GM04503 (cell line): ENCODE measurements around the gene APC2.
"Not testable (repeated sequence)": the region's sequence is repeated elsewhere in the genome, so short reads cannot be mapped to it uniquely, and the experiment has no call there.

Experiments
- DNase-seq: peaks from one replicate; pipeline ENCODE4 v3.0.0-alpha.2; 2012; ENCODE audit warnings: low read depth

The APC2 gene

DNA sequence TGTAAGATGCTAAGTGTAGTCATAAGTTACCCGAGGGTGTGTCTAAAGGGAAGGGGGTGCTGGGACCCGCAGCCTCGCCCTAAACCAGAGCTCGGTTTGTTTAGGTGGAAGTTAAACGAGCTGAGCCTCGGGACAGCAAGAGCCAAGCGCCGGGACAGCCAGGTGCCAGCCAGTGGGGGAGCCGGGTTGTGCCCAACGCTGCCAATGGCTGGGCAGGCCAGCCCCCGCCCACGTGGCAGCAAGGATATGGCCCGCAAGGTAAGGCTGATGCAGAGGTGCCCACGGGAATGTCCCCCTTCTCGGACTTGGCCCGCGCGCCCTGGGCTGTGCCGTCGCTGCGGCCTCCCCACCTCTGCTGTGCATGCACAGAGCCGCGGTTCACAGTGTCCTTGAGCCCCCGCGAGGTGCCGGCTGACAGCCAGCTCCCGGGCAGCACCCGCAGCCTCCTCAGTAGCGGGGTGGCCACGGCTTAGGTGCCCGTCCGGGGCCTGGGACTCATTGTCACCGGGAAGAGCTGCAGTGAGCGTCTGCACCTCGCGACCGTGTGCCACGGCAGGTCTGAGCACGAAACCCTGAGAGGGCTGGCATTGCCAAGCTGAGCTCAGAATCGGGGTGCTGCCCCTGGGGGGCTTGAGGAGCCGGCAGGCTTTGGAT is 21.1 kb upstream of the APC2 start:
- no peak for DNase-seq

DNA sequence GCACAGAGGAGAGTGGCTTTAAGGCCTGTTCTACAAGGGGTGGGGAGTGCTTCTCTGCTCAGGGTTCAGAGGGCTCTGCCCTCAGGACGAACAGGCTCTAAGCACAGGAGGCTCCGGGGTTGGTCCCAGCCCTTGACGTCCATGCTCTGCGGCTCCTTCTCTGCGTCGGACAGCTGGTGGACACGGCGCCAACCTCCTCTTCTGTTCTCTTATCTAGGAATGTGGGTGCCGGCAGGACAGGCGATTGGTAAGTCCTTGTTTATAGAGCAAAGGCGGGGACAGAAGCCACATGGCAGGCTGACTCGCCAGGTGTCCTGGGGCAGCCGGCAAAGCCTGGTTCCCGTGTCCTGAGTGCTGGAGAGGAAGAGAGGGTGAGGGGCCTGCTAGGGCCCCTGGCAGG is 20.2 kb upstream of the APC2 start:
- no peak for DNase-seq

DNA sequence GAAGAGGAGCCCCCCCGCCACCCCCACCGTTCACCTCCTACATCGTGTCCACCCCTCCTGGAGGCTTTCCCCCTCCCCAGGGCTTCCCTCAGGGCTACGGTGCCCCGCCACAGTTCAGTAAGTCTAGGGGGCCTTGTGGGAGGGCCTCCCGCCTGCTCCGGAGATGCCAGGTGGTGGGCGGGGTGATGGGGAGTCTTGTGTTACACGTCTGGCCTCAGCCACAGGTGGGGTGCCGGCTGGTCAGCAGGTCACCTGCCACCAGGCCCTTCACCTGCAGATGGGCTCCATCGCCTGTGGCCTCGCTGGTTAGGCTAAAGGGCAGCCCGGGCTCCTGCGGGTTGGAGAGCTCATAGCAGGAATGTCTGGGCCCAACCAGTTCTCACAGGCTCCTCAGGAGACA is 19.7 kb upstream of the APC2 start:
- no peak for DNase-seq

DNA sequence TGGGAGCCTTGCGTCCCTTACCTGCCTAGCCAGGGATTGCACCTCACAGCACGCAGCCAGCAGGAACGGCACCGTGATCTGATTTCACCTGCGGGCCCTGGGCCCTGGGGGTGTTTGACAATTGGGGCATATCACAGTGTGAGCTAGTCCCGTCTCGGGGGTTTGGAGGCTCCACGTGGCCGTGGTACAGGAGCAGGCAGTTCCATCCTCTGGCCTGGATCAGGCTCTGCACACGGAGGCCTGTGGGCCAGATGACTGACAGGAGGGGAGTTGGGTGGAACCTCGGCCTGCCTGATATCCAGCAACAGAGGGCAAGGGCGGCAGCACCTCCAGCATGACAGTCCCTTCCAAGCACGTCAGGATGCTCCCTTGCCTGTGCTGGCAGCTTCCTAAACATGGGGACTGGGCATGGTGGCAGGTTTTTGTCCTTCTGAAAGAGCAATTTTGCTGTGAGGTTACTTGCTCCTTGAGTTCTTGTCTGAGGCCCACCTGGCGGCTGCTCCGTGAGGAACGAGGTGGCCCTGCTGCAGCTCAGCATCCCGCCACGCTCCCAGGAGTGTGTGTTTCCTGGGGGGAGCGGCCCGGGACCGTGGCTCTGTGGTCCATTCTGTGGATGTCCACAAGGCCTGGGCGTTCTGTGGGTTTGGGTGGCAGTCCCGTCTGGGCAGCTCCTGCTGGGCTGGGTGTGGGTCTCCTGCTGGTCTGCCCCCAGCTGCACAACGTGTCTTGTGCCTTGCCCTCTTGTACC is 18.0 kb upstream of the APC2 start:
- no peak for DNase-seq

- DNase-seq, result no peak
These were observed 17.4 kb upstream of the APC2 start for GRCh38 chr19:1432507-1432887.

DNA sequence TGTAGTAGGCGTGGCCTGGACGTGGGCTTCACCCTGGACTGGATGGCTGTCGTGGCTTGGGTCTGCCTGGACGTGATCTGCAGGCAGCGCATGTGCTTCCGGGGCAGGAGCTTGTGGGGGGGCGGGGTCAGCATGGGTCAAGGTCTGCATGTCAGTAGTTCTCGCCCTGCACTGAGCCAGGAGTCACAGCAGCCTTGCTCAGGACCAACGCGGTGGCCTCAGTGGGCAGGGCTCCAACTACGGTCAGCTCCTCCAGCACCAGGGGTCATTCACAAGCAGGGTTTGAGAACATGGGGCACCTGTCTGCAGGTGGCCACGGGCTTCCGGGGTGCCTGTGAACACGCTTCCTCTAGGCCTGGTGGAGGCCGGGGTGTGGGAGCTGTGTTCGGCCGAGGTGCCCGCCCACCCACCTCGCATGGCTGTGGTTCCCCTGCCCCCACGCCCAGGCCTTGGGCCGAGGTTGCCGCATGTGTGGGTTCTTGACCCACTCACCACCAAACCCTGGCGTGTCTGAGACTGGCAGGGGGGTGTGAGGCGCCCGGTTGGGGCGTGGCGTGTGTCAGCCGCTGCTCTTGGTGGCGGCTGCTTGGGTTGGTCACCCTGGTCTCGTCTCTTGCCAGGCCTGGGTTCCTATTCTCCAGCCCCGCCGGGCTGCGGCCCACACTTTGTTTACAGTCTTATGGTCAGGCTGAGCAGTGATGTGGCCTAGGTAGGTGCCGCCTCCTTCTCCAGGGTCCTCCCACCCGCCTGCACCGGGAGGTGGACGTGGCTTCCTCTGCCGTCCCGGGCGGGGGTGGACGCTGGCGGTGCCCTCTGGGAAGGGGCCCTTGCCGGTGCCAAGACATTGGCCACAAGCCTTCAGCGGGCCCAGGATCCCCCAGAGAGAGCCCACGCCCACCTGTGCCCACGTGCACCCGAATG is 16.5 kb upstream of the APC2 start:
- DNase-seq, result no peak

DNA sequence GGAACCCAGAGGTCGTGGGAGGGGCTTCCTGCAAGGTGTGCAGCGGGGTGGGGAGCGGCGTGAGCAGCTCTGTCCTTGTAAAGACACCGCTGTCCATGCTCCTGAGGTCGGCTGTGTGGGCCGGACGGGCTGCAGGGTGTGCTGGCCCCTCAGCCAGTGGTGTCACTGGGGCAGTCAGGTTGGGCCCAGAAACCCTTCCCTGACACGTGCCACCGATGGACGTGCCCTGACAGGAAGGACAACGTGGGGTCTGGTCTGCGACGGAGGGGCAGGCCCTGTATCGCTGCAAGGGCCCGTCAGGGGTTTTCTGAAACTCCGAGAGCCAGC is 15.9 kb upstream of the APC2 start:
- DNase-seq, result no peak

DNA sequence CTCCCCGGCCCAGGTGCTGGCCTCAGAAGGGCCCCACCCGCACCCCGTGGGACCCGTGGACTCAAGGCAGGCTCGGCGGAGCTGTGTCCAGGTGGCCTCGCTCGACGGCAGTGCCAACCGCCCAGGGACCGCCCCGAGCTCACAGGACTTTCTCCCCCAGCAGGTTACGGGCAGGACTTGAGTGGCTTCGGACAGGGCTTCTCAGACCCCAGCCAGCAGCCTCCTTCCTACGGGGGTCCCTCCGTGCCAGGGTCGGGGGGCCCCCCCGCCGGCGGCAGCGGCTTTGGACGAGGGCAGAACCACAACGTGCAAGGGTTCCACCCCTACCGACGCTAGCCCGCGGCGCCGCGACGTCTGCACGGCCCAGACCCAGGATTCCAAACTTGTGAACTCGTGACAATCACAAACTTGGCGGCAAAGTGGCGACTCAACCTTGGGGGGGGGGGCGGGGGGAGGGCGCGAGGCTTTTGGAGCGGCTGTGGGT is 15.3 kb upstream of the APC2 start:
- no peak for DNase-seq

DNA sequence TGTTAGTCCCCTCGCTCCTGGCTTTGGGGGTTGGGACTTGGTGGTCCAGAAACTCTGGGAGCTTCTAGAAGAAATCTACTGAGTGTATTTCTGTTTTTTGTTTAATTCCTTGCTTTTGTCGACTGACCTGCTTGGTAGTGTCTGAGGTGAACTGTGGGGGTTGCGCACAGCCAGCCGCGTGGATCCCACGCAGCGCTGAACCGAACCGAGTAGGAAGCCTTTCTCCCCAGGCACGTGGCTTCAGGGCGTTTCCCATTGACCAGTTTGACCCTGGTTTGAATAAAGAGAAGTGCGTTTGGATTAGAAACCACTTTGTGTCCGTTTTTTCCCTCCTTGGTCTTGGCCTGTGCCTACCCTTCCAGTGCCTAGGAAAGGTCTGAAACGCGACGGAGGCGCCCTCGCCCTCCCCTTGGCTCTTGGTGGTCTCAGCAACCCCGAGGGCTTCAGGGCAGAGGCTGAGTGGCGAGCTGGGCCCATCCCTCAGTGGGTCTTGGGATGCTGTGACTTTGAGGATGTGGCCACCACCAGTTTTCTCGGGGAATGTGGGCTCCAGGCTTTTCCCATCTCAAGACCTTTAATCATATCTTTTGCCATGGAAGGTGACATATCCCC is 14.4 kb upstream of the APC2 start:
- DNase-seq, result no peak

DNA sequence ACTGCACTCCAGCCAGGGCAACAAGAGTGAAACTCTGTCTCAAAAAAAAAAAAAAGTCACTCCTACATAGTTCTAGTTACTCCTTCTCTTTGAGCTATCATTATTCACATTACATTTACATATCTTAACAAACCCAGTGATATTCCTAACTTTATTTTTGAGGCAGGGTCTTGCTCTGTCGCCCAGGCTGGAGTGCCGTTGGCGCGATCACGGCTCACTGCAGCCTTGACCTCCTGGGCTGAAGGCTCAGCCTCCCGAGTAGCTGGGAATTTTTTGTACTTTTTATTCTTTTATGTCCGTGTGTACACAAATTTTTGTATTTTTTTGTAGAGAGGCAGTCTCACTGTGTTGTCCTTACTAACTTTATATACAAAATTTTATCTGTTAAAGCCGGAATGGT is 12.3 kb upstream of the APC2 start:
- no peak for DNase-seq

DNA sequence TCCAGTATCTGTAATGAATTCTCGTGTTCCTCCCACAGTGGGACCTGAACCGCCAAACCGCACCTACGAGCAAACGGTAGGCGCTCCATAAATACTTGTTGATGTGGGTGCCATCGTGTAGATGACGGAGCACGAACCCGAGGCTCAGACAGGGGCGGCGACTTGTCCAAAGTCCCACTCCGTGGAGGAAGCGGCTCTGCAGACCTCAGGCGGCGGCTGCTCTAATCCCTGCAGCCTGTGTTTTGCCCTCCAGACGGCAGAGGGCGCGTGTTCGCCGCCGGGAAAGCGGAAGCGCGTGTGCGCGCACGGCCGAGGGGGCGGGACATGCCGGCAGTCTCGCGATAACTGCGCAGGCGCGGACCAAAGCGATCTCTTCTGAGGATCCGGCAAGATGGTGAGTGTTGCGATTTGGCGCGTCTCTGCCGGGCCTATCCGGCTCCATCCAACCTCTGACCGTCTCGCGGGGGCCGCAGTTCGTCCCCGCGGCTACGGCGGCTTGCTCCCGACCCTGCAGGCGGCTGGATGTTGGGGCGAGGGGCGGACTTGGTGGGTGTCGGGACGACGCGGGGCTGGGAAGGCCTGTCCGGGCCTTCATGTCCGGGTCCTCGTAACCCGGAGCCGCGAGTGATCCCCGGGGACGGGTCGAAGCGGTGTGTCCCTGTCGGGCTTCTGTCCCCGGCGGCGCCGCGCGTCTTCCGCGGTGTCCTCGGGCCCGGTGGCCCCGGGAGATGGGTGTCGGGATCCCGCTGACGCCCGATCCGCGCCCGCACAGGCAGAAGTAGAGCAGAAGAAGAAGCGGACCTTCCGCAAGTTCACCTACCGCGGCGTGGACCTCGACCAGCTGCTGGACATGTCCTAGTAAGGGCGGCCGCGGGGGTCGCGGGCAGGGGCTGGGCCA is 11.6 kb upstream of the APC2 start, which contains the start of gene RPS15:
RPS15 (plus strand) TSS at position 362 of the 898 bp plus-strand sequence; CDS start at position 392, 30 bp downstream.
- DNase-seq, result peak; percentile 50

GRCh38 chr19:1438933-1439354 is 11.0 kb upstream of the APC2 start:
- DNase-seq, result no peak

DNA sequence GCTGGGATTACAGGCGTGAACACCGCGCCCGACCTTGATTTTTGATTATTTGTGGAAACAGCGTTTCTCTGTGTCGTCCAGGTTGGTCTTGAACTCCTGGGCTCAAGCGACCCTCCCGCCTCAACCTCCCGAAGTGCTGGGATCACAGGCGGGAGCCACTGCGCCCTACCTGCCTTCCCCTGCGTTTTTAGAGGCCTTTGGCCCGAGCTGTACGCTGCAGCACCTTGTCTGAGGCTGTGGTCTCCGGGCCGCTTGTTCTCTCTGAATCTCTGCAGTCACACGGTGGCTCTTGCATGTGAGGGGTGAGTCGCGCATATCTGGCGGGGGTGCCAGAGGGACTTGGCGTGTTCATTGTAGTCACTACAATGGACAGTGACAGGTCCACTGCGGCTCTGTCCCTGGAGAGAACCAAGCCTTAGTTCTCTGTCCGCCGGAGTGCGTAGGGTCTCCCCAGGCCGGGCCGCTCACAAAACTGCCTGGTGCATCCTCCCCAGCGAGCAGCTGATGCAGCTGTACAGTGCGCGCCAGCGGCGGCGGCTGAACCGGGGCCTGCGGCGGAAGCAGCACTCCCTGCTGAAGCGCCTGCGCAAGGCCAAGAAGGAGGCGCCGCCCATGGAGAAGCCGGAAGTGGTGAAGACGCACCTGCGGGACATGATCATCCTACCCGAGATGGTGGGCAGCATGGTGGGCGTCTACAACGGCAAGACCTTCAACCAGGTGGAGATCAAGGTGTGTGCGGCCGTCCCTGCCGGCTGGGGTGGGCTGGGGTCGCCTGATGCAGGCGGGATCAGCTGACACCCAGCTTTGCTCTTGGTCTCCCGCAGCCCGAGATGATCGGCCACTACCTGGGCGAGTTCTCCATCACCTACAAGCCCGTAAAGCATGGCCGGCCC is 10.2 kb upstream of the APC2 start:
- not testable (repeated sequence) for DNase-seq

- DNase-seq, result no peak
These were observed 9.5 kb upstream of the APC2 start for GRCh38 chr19:1440418-1440801.

DNA sequence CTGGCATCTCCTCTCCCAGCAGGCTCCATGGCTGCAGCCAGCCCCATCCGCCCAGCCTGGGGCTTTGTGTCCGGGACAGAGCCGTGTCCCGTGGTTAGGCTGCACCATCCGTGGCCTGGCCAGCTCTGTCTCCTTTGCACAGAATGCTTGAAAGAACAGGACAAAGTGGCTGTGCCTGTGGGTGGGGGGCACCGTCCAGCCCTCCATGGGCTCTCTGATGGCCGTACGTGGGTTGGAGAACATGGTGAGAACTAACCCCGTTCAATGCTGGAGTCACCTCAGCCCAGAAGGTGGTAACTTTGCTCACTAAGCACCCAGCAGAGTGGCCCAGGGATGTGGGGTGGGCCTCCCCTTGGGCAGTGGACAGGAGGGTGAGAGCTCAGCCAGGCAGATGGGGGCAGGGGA is 8.9 kb upstream of the APC2 start:
- DNase-seq, result no peak

GRCh38 chr19:1441677-1442438 is 8.1 kb upstream of the APC2 start:
- DNase-seq, result no peak

DNA sequence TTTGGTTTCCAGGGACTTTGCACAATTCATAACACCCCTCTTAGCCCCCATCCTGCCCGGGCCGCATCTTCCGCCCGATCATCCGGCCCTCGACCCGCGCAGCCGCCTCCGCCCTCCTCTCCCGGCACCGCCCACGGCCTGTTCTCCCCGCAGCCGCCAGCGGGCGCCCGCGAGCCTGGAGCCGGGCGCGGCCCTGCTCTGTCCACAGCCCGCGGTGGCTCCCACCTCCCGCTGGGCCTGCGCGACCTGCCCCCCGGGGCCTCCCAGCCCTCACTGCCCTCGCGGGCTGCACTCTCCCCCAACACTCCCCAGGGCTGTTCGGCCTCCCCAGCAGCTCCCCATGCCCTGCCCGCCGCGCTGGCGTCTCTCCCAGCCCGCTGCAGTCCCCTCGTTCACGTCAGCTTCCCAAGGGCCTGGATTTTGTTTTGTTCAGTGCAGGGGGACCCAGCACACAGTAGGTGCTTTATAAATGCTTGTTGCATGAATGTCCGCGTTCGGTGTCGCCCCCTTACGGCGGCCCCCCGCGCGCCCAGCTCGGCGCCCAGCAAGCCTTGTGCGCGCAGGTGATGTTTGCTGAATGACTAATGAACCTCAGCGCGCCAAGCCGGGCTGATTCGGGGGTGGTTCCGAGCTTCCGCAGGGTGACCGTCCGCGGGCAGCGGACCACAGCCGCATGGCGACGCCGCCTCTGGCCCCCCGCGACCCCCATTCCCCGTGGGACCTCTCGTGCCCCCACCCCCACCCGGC is 4.6 kb upstream of the APC2 start:
- no peak for DNase-seq

GRCh38 chr19:1445932-1446712 is 3.8 kb upstream of the APC2 start:
- DNase-seq, result no peak
